GM12878 (cell line): Measurements from ENCODE around the gene PPFIA3. TPM values are rescaled to one million over a fixed set of nuclear protein-coding genes. Genes with fewer than 3 reads are reported as not detected.

Experiments
- ASH2L ChIP-seq: fragments of 300-600, 200-600 bp; sonication (generic); IDR thresholded peaks from 2 replicates; pipeline ENCODE4 v1.6.1; 2017; ENCODE audit warnings: low read depth, mild to moderate bottlenecking, borderline replicate concordance
- NFYA ChIP-seq: IDR thresholded peaks from 2 replicates; pipeline ENCODE4 v1.6.1; 2011; ENCODE audit warnings: low read depth, mild to moderate bottlenecking, low read length, improper control_type of control experiment, borderline replicate concordance
- POU2F2 ChIP-seq: IDR thresholded peaks from 3 replicates; pipeline ENCODE4 v1.6.1; 2011; ENCODE audit warnings: low read depth, mild to moderate bottlenecking, low read length, borderline replicate concordance
- RAD21 ChIP-seq: IDR thresholded peaks from 2 replicates; pipeline ENCODE4 v1.6.1; 2011; ENCODE audit warnings: mild to moderate bottlenecking, low read depth, low read length, moderate library complexity; ENCODE audit not compliant: insufficient read depth
- RELA ChIP-seq: fragments of 450-650 bp; IDR thresholded peaks from 2 replicates; pipeline ENCODE4 v1.8.0; 2014; ENCODE audit warnings: borderline replicate concordance; ENCODE audit not compliant: partially characterized antibody
- polyA plus RNA-seq, 11 experiments: library from polyadenylated mRNA; depleted of rRNA in 4 of 11; unstranded in 6 of 11; stranded (reverse) in 5 of 11; fragments of >200 nt; fragmentation: Nextera tagmentation in 4 of 11; fragmentation: Illumina TruSeq in 1 of 11; extraction: Ambion mirVana in 4 of 11; extraction: Trizol in 1 of 11; gene quantifications; 1 replicate in 1 of 11; 2 replicates in 10 of 11; pipeline versions ENCODE4 v1.2.1 to v1.2.3, GENCODE V29; 2011 to 2016; ENCODE audit warnings: inconsistent platforms in 2 of 11, missing spikeins in 2 of 11, low read depth in 1 of 11
- total RNA-seq, 4 experiments: library from RNA; depleted of rRNA in 3 of 4; stranded (reverse); fragments of >200 nt in 3 of 4; fragmentation: Illumina TruSeq in 1 of 4; extraction: Trizol in 1 of 4; gene quantifications; 2 replicates each; pipeline versions ENCODE4 v1.2.1 to v1.2.3, GENCODE V29; 2013 to 2021
- TF ChIP-seq, protein P1 (sequence below): IDR thresholded peaks from 2 replicates; pipeline ENCODE4 v1.6.1; 2012; ENCODE audit warnings: low read depth, low read length, improper control_type of control experiment
- TF ChIP-seq, protein P2 (sequence below), 3 experiments: IDR thresholded peaks in 2 of 3; conservative IDR thresholded peaks in 1 of 3; 2 replicates each; pipeline ENCODE4 v1.5.1; 2011; ENCODE audit warnings: low read depth in 3 of 3, low read length in 3 of 3, mild to moderate bottlenecking in 3 of 3, control low read depth in 2 of 3, moderate library complexity in 2 of 3, inconsistent platforms in 1 of 3, mixed read lengths in 1 of 3; ENCODE audit not compliant: control insufficient read depth in 2 of 3, insufficient read depth in 1 of 3; ENCODE audit errors: extremely low read depth in 1 of 3
- TF ChIP-seq, protein P3 (sequence below): fragments of 450-650 bp; formaldehyde crosslinking; IDR thresholded peaks from 2 replicates; pipeline ENCODE4 v1.4.0; 2022; ENCODE audit warnings: mild to moderate bottlenecking, moderate library complexity
- TF ChIP-seq, protein P4 (sequence below): fragments of 450-650 bp; IDR thresholded peaks from 2 replicates; pipeline ENCODE4 v1.6.1; 2017; ENCODE audit warnings: low read depth, mild to moderate bottlenecking, moderate library complexity
- TF ChIP-seq, protein P5 (sequence below): IDR thresholded peaks from 2 replicates; pipeline ENCODE4 v1.6.1; 2012; ENCODE audit warnings: low read depth, low read length, improper control_type of control experiment
- TF ChIP-seq, protein P6 (sequence below): IDR thresholded peaks from 2 replicates; pipeline ENCODE4 v1.6.1; 2011; ENCODE audit warnings: borderline replicate concordance, low read depth, mild to moderate bottlenecking, moderate library complexity, mixed read lengths, low read length; ENCODE audit not compliant: insufficient read depth; ENCODE audit errors: extremely low read length
- TF ChIP-seq, protein P7 (sequence below): fragments of 450-650 bp; IDR thresholded peaks from 2 replicates; pipeline ENCODE4 v1.6.1; 2016; ENCODE audit warnings: mild to moderate bottlenecking, moderate library complexity, borderline replicate concordance

PPFIA3 gene
- total and polyA plus RNA-seq, 10 of the 15 experiments (the other 5 are each of a cell fraction or from before 2014, with no cell fraction given): 0.11 to 1.7 (median 0.73) TPM; not detected in 3

DNA sequence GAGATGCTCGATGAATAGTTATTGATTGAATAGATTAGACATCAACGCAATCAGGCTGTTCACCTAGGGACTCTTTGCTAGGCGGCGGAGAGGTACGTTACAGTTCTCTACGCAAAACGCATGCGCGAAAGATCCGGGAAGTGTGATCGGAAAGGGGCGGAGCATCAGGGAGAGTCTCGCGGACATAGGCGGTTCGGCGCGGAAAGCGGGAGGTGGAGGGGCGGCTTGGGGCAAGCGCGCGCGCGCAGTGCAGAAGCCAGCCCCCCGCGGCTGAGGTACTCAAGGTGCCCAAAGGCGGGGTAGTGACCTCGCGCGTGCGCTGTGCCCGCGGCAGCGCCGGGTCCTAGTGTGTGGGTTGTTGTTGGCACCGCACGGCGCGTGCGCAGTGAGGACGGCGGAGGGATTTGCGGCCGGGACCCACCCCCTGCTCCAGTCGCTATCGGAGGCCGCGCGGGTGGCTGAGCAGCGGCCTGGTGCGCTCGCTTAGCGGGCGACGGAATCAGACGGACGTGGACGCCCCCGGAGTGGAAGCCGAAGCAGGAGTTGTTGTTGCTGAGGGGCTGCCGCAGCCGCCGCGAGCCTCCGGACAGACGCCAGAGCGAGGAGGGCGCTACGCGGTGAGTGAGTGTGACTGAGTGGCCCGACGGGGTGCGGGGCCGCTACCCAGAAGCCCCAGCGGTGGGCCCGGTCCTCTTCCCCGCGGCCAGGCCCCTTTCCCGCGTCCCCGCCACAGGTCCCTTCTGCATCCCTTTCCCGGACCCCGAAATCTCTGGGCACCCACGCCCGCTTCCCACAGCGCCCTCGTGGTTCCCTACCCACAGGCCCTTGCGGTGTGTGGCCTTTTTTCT lies 34.1 kb upstream of the PPFIA3 start, which contains the start of gene SNRNP70 (continued):
- TF ChIP-seq, protein P1, sequence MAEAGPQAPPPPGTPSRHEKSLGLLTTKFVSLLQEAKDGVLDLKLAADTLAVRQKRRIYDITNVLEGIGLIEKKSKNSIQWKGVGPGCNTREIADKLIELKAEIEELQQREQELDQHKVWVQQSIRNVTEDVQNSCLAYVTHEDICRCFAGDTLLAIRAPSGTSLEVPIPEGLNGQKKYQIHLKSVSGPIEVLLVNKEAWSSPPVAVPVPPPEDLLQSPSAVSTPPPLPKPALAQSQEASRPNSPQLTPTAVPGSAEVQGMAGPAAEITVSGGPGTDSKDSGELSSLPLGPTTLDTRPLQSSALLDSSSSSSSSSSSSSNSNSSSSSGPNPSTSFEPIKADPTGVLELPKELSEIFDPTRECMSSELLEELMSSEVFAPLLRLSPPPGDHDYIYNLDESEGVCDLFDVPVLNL: peak; percentile 58
- TF ChIP-seq, protein P2, sequence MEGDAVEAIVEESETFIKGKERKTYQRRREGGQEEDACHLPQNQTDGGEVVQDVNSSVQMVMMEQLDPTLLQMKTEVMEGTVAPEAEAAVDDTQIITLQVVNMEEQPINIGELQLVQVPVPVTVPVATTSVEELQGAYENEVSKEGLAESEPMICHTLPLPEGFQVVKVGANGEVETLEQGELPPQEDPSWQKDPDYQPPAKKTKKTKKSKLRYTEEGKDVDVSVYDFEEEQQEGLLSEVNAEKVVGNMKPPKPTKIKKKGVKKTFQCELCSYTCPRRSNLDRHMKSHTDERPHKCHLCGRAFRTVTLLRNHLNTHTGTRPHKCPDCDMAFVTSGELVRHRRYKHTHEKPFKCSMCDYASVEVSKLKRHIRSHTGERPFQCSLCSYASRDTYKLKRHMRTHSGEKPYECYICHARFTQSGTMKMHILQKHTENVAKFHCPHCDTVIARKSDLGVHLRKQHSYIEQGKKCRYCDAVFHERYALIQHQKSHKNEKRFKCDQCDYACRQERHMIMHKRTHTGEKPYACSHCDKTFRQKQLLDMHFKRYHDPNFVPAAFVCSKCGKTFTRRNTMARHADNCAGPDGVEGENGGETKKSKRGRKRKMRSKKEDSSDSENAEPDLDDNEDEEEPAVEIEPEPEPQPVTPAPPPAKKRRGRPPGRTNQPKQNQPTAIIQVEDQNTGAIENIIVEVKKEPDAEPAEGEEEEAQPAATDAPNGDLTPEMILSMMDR (IDR thresholded peaks at IDR 0.05 in 2 of 3, conservative IDR thresholded peaks at IDR 0.05 in 1 of 3; ENCODE audit: control insufficient read depth in 2 of 3, extremely low read depth in 1 of 3, insufficient read depth in 1 of 3, low read depth in 3 of 3, low read length in 3 of 3): no peak
- TF ChIP-seq, protein P3, sequence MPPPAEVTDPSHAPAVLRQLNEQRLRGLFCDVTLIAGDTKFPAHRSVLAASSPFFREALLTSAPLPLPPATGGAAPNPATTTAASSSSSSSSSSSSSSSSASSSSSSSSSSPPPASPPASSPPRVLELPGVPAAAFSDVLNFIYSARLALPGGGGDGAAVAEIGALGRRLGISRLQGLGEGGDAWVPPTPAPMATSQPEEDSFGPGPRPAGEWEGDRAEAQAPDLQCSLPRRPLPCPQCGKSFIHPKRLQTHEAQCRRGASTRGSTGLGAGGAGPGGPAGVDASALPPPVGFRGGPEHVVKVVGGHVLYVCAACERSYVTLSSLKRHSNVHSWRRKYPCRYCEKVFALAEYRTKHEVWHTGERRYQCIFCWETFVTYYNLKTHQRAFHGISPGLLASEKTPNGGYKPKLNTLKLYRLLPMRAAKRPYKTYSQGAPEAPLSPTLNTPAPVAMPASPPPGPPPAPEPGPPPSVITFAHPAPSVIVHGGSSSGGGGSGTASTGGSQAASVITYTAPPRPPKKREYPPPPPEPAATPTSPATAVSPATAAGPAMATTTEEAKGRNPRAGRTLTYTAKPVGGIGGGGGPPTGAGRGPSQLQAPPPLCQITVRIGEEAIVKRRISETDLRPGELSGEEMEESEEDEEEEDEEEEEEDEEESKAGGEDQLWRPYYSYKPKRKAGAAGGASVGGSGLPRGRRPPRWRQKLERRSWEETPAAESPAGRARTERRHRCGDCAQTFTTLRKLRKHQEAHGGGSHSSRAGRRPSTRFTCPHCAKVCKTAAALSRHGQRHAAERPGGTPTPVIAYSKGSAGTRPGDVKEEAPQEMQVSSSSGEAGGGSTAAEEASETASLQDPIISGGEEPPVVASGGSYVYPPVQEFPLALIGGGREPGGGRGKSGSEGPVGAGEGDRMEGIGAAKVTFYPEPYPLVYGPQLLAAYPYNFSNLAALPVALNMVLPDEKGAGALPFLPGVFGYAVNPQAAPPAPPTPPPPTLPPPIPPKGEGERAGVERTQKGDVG (CRISPR knock-in tag): no peak
- TF ChIP-seq, protein P4, sequence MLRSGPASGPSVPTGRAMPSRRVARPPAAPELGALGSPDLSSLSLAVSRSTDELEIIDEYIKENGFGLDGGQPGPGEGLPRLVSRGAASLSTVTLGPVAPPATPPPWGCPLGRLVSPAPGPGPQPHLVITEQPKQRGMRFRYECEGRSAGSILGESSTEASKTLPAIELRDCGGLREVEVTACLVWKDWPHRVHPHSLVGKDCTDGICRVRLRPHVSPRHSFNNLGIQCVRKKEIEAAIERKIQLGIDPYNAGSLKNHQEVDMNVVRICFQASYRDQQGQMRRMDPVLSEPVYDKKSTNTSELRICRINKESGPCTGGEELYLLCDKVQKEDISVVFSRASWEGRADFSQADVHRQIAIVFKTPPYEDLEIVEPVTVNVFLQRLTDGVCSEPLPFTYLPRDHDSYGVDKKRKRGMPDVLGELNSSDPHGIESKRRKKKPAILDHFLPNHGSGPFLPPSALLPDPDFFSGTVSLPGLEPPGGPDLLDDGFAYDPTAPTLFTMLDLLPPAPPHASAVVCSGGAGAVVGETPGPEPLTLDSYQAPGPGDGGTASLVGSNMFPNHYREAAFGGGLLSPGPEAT: peak; percentile 64
- TF ChIP-seq, protein P5, sequence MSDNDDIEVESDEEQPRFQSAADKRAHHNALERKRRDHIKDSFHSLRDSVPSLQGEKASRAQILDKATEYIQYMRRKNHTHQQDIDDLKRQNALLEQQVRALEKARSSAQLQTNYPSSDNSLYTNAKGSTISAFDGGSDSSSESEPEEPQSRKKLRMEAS: peak; percentile 57; the same call in 1 of the 2 replicates
- TF ChIP-seq RELA (no peak), ASH2L (0 out of 2 replicates have a peak, but pooled peaks have one; percentile 48), NFYA (no peak), POU2F2 (peak; percentile 84; the same call in 2 of the 3 replicates), RAD21 (no peak)
- TF ChIP-seq, protein P6, sequence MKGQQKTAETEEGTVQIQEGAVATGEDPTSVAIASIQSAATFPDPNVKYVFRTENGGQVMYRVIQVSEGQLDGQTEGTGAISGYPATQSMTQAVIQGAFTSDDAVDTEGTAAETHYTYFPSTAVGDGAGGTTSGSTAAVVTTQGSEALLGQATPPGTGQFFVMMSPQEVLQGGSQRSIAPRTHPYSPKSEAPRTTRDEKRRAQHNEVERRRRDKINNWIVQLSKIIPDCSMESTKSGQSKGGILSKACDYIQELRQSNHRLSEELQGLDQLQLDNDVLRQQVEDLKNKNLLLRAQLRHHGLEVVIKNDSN: no peak
- TF ChIP-seq, protein P7, sequence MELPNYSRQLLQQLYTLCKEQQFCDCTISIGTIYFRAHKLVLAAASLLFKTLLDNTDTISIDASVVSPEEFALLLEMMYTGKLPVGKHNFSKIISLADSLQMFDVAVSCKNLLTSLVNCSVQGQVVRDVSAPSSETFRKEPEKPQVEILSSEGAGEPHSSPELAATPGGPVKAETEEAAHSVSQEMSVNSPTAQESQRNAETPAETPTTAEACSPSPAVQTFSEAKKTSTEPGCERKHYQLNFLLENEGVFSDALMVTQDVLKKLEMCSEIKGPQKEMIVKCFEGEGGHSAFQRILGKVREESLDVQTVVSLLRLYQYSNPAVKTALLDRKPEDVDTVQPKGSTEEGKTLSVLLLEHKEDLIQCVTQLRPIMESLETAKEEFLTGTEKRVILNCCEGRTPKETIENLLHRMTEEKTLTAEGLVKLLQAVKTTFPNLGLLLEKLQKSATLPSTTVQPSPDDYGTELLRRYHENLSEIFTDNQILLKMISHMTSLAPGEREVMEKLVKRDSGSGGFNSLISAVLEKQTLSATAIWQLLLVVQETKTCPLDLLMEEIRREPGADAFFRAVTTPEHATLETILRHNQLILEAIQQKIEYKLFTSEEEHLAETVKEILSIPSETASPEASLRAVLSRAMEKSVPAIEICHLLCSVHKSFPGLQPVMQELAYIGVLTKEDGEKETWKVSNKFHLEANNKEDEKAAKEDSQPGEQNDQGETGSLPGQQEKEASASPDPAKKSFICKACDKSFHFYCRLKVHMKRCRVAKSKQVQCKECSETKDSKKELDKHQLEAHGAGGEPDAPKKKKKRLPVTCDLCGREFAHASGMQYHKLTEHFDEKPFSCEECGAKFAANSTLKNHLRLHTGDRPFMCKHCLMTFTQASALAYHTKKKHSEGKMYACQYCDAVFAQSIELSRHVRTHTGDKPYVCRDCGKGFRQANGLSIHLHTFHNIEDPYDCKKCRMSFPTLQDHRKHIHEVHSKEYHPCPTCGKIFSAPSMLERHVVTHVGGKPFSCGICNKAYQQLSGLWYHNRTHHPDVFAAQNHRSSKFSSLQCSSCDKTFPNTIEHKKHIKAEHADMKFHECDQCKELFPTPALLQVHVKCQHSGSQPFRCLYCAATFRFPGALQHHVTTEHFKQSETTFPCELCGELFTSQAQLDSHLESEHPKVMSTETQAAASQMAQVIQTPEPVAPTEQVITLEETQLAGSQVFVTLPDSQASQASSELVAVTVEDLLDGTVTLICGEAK: peak; percentile 50; the same call in 1 of the 2 replicates
